B cell (primary cell): Measurements from ENCODE around the gene NANOGP8. TPM values are rescaled to one million over a fixed set of nuclear protein-coding genes. Genes with fewer than 3 reads are reported as not detected.

Source experiments
- ATAC-seq: fragments of 200-7000 bp; cut with Tn5 transposase; one replicate; pipeline ENCODE4 v1.10.0; 2021; ENCODE audit warnings: low read depth, mild to moderate bottlenecking, moderate number of reproducible peaks, moderate library complexity
- CTCF ChIA-PET: fragments of 350-600 bp; sonication (Branson Sonifier 250); formaldehyde crosslinking; loops from one replicate; lab custom pipeline; 2021; ENCODE audit warnings: antibody characterized with exemption, inconsistent platforms; lab: Charles Lee
- POLR2A ChIA-PET: fragments of 350-600 bp; sonication (Branson Sonifier 250); formaldehyde crosslinking; loops from one replicate; lab custom pipeline; 2021; ENCODE audit warnings: antibody characterized with exemption; lab: Charles Lee
- DNase-seq: peaks from one replicate; pipeline ENCODE4 v3.0.0; 2013
- H2AFZ ChIP-seq: 2 replicates; pipeline ENCODE4 v1.6.1; 2012; ENCODE audit warnings: mild to moderate bottlenecking, low read depth, low read length; ENCODE audit not compliant: insufficient read depth, poor library complexity, severe bottlenecking
- H3K27ac ChIP-seq, 2 donors: 1 replicate in 1 of 2; 2 replicates in 1 of 2; pipeline ENCODE4 v1.5.1; 2012 to 2013; ENCODE audit warnings: low read length in 2 of 2, mild to moderate bottlenecking in 2 of 2, moderate library complexity in 1 of 2
- H3K27me3 ChIP-seq, 4 experiments: fragments of 200-600 bp in 1 of 4; sonication (generic) in 1 of 4; replicated peaks in 1 of 4; 1 replicate in 2 of 4; 2 replicates in 2 of 4; pipeline versions ENCODE4 v1.6.1 to v1.7.0; 2013 to 2016; ENCODE audit warnings: low read length in 3 of 4, mild to moderate bottlenecking in 2 of 4, mixed read lengths in 1 of 4, moderate library complexity in 1 of 4; ENCODE audit not compliant: insufficient read depth in 4 of 4, control insufficient read depth in 3 of 4; ENCODE audit errors: control extremely low read depth in 1 of 4
- H3K36me3 ChIP-seq, 2 experiments: replicated peaks in 1 of 2; 1 replicate in 1 of 2; 2 replicates in 1 of 2; pipeline versions ENCODE4 v1.6.1 to v1.7.1; 2013; ENCODE audit warnings: low read length in 1 of 2; ENCODE audit not compliant: insufficient read depth in 2 of 2, control insufficient read depth in 1 of 2; ENCODE audit errors: control extremely low read depth in 1 of 2, extremely low read depth in 1 of 2
- H3K4me1 ChIP-seq, 2 donors: fragments of 200-600 bp in 1 of 2; sonication (generic) in 1 of 2; 1 replicate in 1 of 2; 2 replicates in 1 of 2; pipeline versions ENCODE4 v1.5.1 to v1.6.1; 2013 to 2017; ENCODE audit warnings: low read length in 2 of 2; ENCODE audit not compliant: control insufficient read depth in 2 of 2, insufficient read depth in 2 of 2
- H3K4me2 ChIP-seq: replicated peaks from 2 replicates; pipeline ENCODE3; 2012; ENCODE audit warnings: mild to moderate bottlenecking, low read depth, low read length; ENCODE audit not compliant: poor library complexity, severe bottlenecking
- H3K4me3 ChIP-seq, 5 experiments: fragments of 200-600 bp in 1 of 5; sonication (generic) in 1 of 5; 1 replicate in 3 of 5; 2 replicates in 2 of 5; pipeline versions ENCODE4 v1.5.1 to v1.7.0; 2011 to 2016; ENCODE audit warnings: low read length in 4 of 5, mild to moderate bottlenecking in 4 of 5, low read depth in 2 of 5, control low read depth in 1 of 5, moderate library complexity in 1 of 5; ENCODE audit not compliant: insufficient read depth in 1 of 5; ENCODE audit errors: control extremely low read depth in 1 of 5, extremely low read depth in 1 of 5
- H3K79me2 ChIP-seq: fragments of 200-600 bp; sonication (generic); one replicate; pipeline ENCODE4 v1.6.0; 2016; ENCODE audit warnings: low read length; ENCODE audit not compliant: control insufficient read depth, insufficient read depth
- H3K9ac ChIP-seq: fragments of 200-600 bp; sonication (generic); 2 replicates; pipeline ENCODE4 v1.6.1; 2017; ENCODE audit warnings: mild to moderate bottlenecking, low read length, moderate library complexity
- H3K9me3 ChIP-seq, 3 donors: one replicate each; pipeline versions ENCODE4 v1.6.1 to v1.7.1; 2013; ENCODE audit warnings: low read length in 2 of 3; ENCODE audit not compliant: control insufficient read depth in 2 of 3, insufficient read depth in 1 of 3; ENCODE audit errors: control extremely low read depth in 1 of 3
- H4K20me1 ChIP-seq: 2 replicates; pipeline ENCODE4 v1.6.0; 2012; ENCODE audit warnings: mild to moderate bottlenecking, low read length; ENCODE audit not compliant: insufficient read depth, control insufficient read depth, poor library complexity, severe bottlenecking
- H3K27ac Mint-ChIP-seq: one replicate; pipeline ENCODE4 v1.8.0; 2021; ENCODE audit warnings: mixed read lengths
- H3K27me3 Mint-ChIP-seq: one replicate; pipeline ENCODE4 v1.8.0; 2021; ENCODE audit warnings: mixed read lengths
- H3K4me1 Mint-ChIP-seq: one replicate; pipeline ENCODE4 v1.8.0; 2021; ENCODE audit warnings: mixed read lengths
- H3K4me3 Mint-ChIP-seq: one replicate; pipeline ENCODE4 v1.8.0; 2021; ENCODE audit warnings: mixed read lengths
- H3K9me3 Mint-ChIP-seq: one replicate; pipeline ENCODE4 v1.8.0; 2022; ENCODE audit warnings: mixed read lengths; ENCODE audit not compliant: insufficient read depth
- EZH2 ChIP-seq: IDR thresholded peaks from 2 replicates; pipeline ENCODE4 v1.6.1; 2012; ENCODE audit warnings: borderline replicate concordance, low read depth, mild to moderate bottlenecking, moderate library complexity, low read length; ENCODE audit not compliant: insufficient read depth, poor library complexity, severe bottlenecking
- WGBS: methylation state at CpG from one replicate; pipeline ENCODE4 v1.1.5; 2013; ENCODE audit warnings: missing lambda C conversion rate; ENCODE audit not compliant: insufficient coverage; 5-methylcytosine and 5-hydroxymethylcytosine counted together
- intact Hi-C: fragments of 100-400 bp; cut with micrococcal nuclease; formaldehyde crosslinking; loops from one replicate; pipeline ENCODE4 v1.10.0; 2022
- polyA plus RNA-seq: library from polyadenylated mRNA; depleted of rRNA; stranded (reverse); fragments of >200 nt; gene quantifications from 2 replicates; pipeline ENCODE4 v1.2.3, GENCODE V29; 2012
- total RNA-seq, 2 donors: library from RNA; stranded (reverse); fragments of 120-200 nt in 1 of 2; gene quantifications; 1 replicate in 1 of 2; 2 replicates in 1 of 2; pipeline versions ENCODE4 v1.2.3 to v1.2.4, GENCODE V29; 2013 to 2022
- TF ChIP-seq, protein P1 (sequence below): fragments of 200-600 bp; IDR thresholded peaks from one replicate; pipeline ENCODE4 v1.8.0; 2022; ENCODE audit warnings: antibody characterized with exemption, mild to moderate bottlenecking

NANOGP8 gene
- total and polyA plus RNA-seq, 2 donors (not counting 1 experiment from before 2014, with no cell fraction given) = 0.18 TPM; not detected in 1

DNA sequence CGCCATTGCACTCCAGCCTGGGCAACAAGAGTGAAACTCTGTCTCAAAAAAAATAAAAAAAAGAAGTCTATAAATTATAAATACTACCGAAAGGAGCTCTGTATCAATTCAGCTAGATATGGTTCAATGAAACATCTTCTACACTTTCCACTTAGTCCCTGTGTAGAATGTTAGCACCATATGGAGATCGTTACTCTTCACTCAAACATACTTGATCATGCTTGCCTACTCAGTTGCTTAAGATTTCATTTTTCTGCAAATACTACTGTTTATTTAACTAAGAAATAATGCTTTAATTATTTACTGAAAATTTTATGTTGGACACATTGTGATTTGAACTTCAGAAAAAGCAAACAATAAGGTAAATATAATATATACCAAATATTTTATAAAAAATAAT, 17.1 kb upstream of the NANOGP8 start:
- Histone ChIP-seq H3K4me3 (no peak overlapping the region), H3K79me2 (no peaks in the 10 kb centered on the region), H3K9me3 (no peaks in the 10 kb centered on the region), H3K27me3 (no peaks in the 10 kb centered on the region), H4K20me1 (no peaks in the 10 kb centered on the region), H3K36me3 (no peaks in the 10 kb centered on the region), H3K4me1 (no peaks in the 10 kb centered on the region), H3K4me2 (no peak overlapping the region), H3K27ac (no peak overlapping the region), H2AFZ (no peak overlapping the region), H3K9ac (no peak overlapping the region)
- CTCF ChIA-PET = no interaction called here
- Mint-ChIP-seq H3K4me3 (no peak overlapping the region), H3K4me1 (no peaks in the 10 kb centered on the region), H3K27ac (no peak overlapping the region), H3K27me3 (peaks cover 4% of the 10 kb centered on the region), H3K9me3 (no peaks in the 10 kb centered on the region)
- DNase-seq = no peak
- no CpG with 5 or more reads among the region's 3 CpGs for WGBS
- ATAC-seq = no peak
- TF ChIP-seq, protein P1, sequence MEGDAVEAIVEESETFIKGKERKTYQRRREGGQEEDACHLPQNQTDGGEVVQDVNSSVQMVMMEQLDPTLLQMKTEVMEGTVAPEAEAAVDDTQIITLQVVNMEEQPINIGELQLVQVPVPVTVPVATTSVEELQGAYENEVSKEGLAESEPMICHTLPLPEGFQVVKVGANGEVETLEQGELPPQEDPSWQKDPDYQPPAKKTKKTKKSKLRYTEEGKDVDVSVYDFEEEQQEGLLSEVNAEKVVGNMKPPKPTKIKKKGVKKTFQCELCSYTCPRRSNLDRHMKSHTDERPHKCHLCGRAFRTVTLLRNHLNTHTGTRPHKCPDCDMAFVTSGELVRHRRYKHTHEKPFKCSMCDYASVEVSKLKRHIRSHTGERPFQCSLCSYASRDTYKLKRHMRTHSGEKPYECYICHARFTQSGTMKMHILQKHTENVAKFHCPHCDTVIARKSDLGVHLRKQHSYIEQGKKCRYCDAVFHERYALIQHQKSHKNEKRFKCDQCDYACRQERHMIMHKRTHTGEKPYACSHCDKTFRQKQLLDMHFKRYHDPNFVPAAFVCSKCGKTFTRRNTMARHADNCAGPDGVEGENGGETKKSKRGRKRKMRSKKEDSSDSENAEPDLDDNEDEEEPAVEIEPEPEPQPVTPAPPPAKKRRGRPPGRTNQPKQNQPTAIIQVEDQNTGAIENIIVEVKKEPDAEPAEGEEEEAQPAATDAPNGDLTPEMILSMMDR = no peak
- no peak for TF ChIP-seq EZH2
- POLR2A ChIA-PET = no interaction called here
- intact Hi-C loops = no loop called here

DNA sequence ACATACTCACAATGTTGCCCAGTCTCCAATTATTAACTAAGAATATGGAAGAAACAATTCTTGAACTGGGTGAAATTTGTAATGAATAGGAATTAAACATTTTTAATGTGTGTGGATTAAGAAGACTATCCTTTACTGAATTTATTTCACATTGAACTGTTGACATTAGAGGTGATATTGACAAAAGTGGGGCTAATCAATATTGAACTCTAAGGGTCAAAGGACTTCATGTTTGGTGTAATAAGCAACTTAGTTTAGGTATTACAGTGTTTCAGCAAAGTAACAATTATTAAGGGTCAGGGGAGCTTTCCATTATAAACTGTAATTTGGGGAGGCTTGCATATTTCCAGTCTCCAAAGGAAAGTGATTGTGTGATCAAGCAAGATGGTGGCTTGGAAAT, 16.2 kb upstream of the NANOGP8 start:
- Mint-ChIP-seq H3K27me3 (peaks cover 4% of the 10 kb centered on the region), H3K27ac (no peak overlapping the region), H3K4me3 (no peak overlapping the region), H3K4me1 (no peaks in the 10 kb centered on the region), H3K9me3 (no peaks in the 10 kb centered on the region)
- no peak for ATAC-seq
- H3K36me3 ChIP-seq = no peaks in the 10 kb centered on the region
- no peaks in the 10 kb centered on the region for H4K20me1 ChIP-seq
- H3K79me2 ChIP-seq = no peaks in the 10 kb centered on the region
- intact Hi-C loops = no loop called here
- no peak overlapping the region for H3K27ac ChIP-seq
- ChIA-PET CTCF (no interaction called here), POLR2A (no interaction called here)
- no peaks in the 10 kb centered on the region for H3K27me3 ChIP-seq
- no peaks in the 10 kb centered on the region for H3K4me1 ChIP-seq
- no peak overlapping the region for H3K9ac ChIP-seq
- H2AFZ ChIP-seq = no peak overlapping the region
- H3K4me2 ChIP-seq = no peak overlapping the region
- no peak for TF ChIP-seq EZH2
- TF ChIP-seq, protein P1 = no peak
- H3K9me3 ChIP-seq = no peaks in the 10 kb centered on the region
- DNase-seq = no peak
- no peak overlapping the region for H3K4me3 ChIP-seq
